DMS114 treated with DMSO at 0.1 percent for 48 hours (cell line): Measurements from ENCODE around the gene ZDHHC4.

Experiments used
- DNase-seq: peaks from one replicate; lab custom pipeline; 2025; ENCODE audit not compliant: unreplicated experiment; lab: John Stamatoyannopoulos, UW

The ZDHHC4 gene

GRCh38 chr7:6577369-6578113 is at the start of gene ZDHHC4:
ZDHHC4 (plus strand) TSS chr7:6577454; CDS start chr7:6580562, 3,108 bp downstream.
- peak; percentile 73 for DNase-seq

GRCh38 chr7:6528401-6529130 is 48.7 kb upstream of the ZDHHC4 start:
- DNase-seq, result no peak

- DNase-seq, result no peak
Observed at GRCh38 chr7:6529643-6530042, 47.6 kb upstream of the ZDHHC4 start.

DNA sequence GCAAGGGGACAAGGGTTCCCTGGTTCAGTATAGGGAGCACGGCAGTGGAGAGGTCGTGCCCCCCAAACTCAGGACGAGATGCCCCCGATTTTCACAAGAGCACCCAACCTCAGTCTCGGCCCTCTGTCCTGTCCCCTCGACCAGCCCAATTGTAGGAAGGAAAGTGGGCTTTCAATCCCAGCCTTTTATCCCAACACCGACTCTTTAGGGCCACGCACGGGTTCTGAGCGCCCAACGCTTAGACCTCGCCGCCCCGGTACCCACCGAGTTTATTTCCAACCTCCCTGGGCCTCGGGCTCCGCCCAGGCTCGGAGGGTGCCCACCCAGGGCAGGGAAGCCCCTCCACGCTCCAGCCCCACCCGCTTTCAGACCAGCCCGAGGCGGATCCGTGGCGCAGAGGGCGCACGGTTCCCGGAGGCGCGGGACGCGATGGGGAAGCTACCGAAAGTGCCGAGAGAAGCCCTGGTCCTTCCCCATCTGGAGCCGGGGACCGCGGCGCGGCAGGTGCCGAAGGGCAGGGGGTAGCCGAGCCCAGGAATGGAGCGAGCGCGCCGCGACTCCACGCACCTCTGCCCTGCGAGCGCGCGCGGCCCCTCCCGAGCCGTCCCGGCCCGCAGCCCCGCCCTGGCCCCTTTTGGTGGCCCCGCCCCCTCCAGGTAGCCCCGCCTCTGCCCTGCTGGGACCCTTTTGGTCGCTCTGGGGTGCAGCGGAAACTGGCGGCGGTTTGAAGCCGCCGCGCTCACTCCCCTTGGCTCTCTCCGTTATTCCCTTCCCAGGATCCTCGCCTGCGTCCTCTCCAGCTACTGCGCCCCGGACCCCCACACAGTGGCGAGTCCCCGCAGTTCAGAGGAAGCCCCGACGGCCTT is 46.4 kb upstream of the ZDHHC4 start:
- no peak for DNase-seq

GRCh38 chr7:6531492-6532279 is 45.6 kb upstream of the ZDHHC4 start:
- no peak for DNase-seq

DNA sequence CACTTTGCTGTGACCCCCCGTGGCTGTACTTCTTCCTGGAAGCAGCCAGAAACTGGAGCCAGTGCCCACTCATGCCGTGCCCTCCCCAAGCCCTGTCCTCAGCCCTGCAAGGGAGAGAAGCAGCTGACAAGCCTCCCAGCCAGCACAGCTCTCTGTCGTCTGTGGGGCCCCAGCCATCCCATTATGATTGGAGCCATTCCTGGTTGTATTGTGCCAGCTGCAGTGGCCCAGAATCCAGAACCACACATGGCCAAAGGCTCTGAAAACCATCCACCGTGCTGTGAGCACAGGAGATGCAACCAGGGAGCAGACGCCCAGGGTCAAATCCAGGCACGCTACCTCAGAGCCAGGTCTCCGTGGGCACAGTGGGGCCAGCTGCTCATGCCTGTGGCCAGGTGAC is 44.7 kb upstream of the ZDHHC4 start:
- DNase-seq, result no peak

DNA sequence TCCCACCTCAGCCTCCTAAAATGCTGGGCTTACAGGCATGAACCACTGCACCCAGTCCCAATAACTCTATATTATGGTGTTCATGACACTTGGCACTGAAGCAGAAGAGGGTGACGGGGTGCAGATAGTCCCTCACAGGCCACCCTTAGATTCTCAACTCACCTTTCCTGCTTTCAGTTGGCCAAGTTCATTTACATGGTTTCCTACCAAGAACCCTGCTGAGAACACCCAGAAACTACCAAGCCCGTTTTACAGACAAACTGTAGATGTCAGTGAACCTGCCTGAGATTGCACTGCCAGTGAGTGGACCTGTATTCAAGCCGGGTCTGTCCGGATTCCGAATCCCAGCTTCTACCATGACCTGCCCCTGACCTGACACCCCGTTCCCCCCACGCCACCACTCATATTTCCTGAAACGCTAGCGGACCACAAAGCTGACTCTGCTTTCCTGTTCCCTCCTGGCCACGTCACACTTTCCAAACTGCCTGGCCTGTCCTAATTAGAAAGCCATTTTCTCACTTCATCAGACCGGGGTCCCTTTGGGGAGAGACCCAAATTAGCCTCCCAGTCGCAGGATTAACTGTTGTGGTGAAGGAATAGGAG is 43.3 kb upstream of the ZDHHC4 start:
- no peak for DNase-seq

GRCh38 chr7:6536262-6537260 is 40.7 kb upstream of the ZDHHC4 start:
- peak; percentile 44 for DNase-seq

DNA sequence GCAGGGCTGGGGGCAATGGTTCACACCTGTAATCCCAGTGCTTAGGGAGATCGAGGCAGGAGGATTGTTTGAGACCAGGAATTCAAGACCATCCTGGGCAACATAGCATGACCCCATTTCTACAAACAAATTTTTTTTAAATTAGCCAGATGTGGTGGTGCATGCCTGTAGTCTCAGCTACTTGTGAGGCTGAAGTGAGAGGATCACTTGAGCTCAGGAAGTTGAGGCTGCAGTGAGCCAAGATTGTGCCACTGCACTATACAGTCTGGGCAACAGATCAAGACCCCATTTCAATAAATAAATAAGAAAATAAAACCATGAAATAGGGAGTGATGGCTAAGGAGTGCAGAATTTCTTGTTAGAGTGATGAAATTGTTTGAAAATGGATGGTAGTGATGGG is 34.9 kb upstream of the ZDHHC4 start:
- no peak for DNase-seq

DNA sequence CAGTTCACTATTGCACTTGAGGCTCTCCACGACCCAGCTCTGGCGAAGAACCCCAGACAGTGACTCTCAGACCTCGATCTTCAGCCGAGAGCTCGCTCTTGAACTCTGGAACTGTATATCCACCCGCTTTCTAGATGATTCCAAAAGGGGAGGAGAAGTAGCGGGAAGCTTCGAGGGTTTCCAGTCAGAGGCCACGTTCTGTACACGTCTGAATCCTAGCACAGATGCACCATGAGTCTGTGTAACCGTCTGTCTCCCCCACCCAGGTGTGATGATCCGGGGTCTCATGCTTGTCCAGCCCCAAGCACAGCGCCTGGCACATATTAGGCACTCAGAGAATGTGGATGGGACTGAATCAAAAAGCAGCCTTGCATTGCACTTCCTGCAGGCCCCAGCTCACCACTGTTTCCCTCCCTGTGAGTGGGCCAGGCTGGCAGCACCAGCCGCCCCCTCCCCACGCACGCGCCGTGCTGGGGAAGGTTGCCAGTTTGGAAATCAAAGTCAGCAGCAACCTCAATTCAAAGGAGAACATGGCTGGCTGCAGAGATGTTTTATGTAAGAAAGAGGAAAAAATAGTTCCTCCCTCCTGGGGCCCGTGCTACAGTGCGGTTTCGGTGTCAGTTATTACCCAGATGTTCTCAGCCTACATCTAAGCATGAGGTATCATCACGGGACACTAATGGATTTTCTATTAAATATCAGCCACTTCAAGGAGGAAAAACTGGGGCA is 31.7 kb upstream of the ZDHHC4 start:
- DNase-seq, result no peak

DNA sequence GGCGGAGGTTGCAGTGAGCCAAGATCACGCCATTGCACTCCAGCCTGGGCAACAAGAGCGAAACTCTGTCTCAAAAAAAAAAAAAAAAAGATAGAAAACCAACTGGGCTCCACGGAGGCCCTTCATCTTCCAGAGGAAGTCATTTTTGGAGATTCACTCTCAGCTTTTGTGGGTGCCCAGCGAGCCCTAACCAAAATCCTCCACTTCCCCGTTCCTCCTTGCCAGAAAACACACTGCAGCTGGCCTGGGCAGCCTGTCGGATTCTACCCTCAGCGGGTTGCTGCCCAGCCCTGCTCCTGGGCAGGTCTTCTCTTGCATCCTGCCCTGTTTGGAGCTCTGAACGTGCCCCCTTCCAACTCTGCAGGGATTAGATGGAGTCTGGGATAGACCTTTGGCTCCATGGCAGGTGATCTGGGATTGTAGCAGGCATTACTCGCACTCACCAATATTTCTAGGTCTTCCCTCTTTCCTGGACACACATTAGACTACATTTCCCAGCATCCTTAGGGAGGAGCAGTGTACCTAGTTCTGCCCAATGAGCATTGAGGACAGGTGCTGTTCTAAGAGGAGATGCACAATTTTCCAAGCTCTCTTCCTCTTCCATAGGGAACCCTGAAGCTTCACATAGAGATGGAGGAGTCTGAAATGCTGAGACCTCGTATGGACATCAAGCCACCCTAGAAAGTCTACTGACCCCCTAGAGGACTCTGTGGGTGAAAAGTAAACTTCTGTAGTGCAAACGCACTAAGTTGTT is 30.6 kb upstream of the ZDHHC4 start:
- peak; percentile 12 for DNase-seq

GRCh38 chr7:6547400-6547799 is 29.9 kb upstream of the ZDHHC4 start:
- no peak for DNase-seq

GRCh38 chr7:6551016-6551511 is 26.2 kb upstream of the ZDHHC4 start, which contains the start of gene GRID2IP:
GRID2IP (minus strand) TSS chr7:6551461; CDS start chr7:6551436, 25 bp downstream.
- DNase-seq, result no peak

GRCh38 chr7:6553448-6554044 is 23.7 kb upstream of the ZDHHC4 start:
- DNase-seq, result no peak

GRCh38 chr7:6554848-6555247 is 22.4 kb upstream of the ZDHHC4 start:
- DNase-seq, result no peak

- no peak for DNase-seq
Observed at GRCh38 chr7:6556196-6556595, 21.1 kb upstream of the ZDHHC4 start.

DNA sequence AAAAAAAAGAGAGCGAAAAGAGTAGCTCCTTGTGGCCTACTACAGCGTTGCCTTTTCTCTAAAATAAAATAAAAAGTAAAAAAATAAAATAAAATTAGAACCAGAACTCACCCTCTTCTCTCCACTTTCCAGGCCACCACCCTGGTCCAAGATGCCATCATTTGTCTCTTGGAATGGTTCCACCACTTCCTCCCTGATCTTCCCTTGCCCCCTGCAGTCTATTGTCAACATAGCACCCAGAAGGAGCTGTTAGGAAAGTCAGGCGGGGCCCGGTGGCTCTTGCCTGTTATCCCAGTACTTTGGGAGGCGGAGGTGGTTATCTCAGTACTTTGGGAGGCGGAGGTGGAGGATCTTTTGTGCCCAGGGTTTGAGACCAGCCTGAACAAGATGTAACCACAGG is 18.4 kb upstream of the ZDHHC4 start:
- DNase-seq, result peak; percentile 79
